Right atrium auricular region (tissue), 2 donors: ENCODE data around the gene ANO6. TPM values are rescaled to one million over a fixed set of nuclear protein-coding genes. Genes with fewer than 3 reads are reported as not detected.

Experiments used
- DNase-seq: peaks from one replicate; pipeline ENCODE4 v3.0.0-alpha.2; 2019; ENCODE audit warnings: low spot score
- H3K27ac ChIP-seq, 2 donors: fragments of 200-600 bp; sonication (generic); 1 replicate in 1 of 2; 2 replicates in 1 of 2; pipeline ENCODE4 v1.5.1; 2016 to 2019
- H3K27me3 ChIP-seq, 2 donors: fragments of 200-600 bp; sonication (generic); one replicate each; pipeline versions ENCODE4 v1.5.1 to v1.6.0; 2017 to 2019
- H3K36me3 ChIP-seq: fragments of 200-600 bp; sonication (generic); one replicate; pipeline ENCODE4 v1.5.1; 2016
- H3K4me1 ChIP-seq, 2 donors: fragments of 200-600 bp; sonication (generic); one replicate each; pipeline versions ENCODE4 v1.5.1 to v1.6.0; 2017 to 2019
- H3K4me3 ChIP-seq, 2 donors: fragments of 200-600 bp; sonication (generic); 1 replicate in 1 of 2; 2 replicates in 1 of 2; pipeline ENCODE4 v1.5.1; 2017 to 2019; ENCODE audit warnings: mild to moderate bottlenecking in 1 of 2, moderate library complexity in 1 of 2
- H3K9me3 ChIP-seq, 2 donors: fragments of 200-600 bp; sonication (generic); one replicate each; pipeline ENCODE4 v1.5.1; 2019
- total RNA-seq, 2 donors: library from RNA; depleted of rRNA; stranded (reverse); fragments of >200 nt; gene quantifications; one replicate each; pipeline ENCODE4 v1.1.0, GENCODE V29; 2016
- TF ChIP-seq, protein P1 (sequence below), 2 donors: fragments of 200-600 bp; sonication (generic); IDR thresholded peaks; one replicate each; pipeline ENCODE4 v1.5.1; 2019; ENCODE audit warnings: antibody characterized with exemption in 2 of 2

ANO6 gene
- total RNA-seq, 2 donors from 2014 or later = 48.1 to 49.5 TPM

DNA sequence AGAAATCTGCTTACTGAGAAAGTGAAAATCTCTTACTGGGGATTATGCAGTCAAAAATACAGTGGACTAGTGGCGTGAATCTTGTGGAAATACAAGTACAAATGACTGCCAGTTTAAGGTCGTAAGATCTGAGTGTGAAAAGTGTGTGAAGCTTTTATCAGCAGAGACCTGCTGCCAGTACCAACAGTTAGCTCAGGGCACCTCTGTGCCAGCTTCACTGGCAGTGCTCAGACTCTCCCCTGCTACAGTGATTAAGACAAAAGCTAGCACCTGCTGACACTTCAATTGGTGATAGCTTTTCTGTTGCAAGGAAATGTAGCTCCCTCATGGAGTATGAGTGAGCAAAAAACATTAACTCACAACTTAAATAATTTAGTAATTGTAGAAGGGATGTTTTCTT lies 185.1 kb downstream of the ANO6 start:
- no peak for DNase-seq
- TF ChIP-seq, protein P1, sequence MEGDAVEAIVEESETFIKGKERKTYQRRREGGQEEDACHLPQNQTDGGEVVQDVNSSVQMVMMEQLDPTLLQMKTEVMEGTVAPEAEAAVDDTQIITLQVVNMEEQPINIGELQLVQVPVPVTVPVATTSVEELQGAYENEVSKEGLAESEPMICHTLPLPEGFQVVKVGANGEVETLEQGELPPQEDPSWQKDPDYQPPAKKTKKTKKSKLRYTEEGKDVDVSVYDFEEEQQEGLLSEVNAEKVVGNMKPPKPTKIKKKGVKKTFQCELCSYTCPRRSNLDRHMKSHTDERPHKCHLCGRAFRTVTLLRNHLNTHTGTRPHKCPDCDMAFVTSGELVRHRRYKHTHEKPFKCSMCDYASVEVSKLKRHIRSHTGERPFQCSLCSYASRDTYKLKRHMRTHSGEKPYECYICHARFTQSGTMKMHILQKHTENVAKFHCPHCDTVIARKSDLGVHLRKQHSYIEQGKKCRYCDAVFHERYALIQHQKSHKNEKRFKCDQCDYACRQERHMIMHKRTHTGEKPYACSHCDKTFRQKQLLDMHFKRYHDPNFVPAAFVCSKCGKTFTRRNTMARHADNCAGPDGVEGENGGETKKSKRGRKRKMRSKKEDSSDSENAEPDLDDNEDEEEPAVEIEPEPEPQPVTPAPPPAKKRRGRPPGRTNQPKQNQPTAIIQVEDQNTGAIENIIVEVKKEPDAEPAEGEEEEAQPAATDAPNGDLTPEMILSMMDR (IDR thresholded peaks at IDR 0.05) = no peak
- no peaks in the 10 kb centered on the region for H3K27me3 ChIP-seq
- peaks cover 0 to 16% of the 10 kb centered on the region in 2 donors for H3K4me1 ChIP-seq
- H3K27ac ChIP-seq = peak overlapping the region in 1 of 2 donors; percentile 31
- peaks cover 18% of the 10 kb centered on the region for H3K36me3 ChIP-seq
- peaks cover 0 to 4% of the 10 kb centered on the region in 2 donors for H3K9me3 ChIP-seq
- no peak overlapping the region for H3K4me3 ChIP-seq

DNA sequence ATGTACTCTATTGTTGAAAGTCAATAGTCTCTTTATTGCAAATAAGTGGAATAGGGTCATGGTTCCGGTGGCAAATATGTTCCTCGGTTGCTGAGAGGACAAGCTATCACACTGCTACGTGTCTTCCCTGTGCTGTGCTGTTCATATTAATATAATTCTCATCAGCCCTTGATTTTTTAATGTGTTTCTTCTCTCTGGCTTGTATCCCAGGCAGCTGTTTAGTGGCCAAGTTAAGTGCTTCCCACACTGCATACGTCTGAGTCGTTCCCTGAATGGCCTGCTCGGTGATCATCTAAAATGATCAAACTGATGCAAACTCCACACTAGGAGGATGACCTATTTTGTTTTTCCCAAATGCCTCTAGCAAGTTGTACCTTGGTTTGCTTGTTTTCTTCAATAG lies 186.4 kb downstream of the ANO6 start:
- Histone ChIP-seq H3K27ac (no peak overlapping the region), H3K27me3 (no peaks in the 10 kb centered on the region), H3K36me3 (peaks cover 18% of the 10 kb centered on the region), H3K4me3 (no peak overlapping the region), H3K9me3 (peaks cover 0 to under 1% of the 10 kb centered on the region in 2 donors), H3K4me1 (peaks cover 0 to 17% of the 10 kb centered on the region in 2 donors)
- TF ChIP-seq, protein P1 (IDR thresholded peaks at IDR 0.05) = no peak
- DNase-seq = no peak

DNA sequence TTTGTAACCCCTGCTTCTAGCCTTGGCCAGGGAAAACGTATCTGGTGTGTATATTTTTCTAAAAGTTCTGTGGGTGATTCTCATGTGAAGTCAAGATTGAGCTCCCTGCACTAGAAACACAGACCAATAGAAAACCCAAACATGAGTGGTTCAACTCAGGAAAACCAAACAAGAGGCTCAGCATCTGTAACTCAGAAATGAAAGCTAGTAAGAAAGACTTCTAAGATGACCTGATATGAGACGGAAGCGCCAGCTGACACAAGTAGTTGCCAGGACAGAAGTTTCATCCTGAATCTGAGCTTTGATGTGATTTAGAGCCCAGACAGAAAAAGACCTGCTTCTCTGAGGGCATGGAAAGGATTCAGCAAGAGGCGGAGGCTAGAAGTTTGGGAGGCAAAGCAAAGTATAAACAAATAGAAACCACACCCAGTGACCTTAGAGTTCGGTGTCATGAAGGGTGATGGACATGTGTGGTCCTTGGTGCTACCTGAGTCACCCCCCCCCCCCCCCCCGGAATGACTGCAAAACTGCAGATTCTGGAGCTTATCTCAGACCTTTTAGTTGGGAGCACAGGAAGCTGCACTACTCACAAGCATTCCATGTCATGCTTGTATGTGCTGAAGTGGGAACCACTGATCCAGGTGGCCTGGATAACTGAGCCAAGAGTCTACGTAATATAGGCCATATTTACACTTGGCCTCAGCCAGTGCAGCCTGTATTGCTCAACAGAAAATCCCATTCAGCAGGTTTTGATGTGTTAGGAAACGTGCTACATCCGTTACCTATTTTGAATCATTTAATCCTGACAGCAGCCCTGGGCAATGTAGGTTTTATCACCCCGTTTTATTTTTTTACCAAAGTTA lies 191.3 kb downstream of the ANO6 start:
- H3K27ac ChIP-seq = no peak overlapping the region
- no peaks in the 10 kb centered on the region for H3K9me3 ChIP-seq

DNA sequence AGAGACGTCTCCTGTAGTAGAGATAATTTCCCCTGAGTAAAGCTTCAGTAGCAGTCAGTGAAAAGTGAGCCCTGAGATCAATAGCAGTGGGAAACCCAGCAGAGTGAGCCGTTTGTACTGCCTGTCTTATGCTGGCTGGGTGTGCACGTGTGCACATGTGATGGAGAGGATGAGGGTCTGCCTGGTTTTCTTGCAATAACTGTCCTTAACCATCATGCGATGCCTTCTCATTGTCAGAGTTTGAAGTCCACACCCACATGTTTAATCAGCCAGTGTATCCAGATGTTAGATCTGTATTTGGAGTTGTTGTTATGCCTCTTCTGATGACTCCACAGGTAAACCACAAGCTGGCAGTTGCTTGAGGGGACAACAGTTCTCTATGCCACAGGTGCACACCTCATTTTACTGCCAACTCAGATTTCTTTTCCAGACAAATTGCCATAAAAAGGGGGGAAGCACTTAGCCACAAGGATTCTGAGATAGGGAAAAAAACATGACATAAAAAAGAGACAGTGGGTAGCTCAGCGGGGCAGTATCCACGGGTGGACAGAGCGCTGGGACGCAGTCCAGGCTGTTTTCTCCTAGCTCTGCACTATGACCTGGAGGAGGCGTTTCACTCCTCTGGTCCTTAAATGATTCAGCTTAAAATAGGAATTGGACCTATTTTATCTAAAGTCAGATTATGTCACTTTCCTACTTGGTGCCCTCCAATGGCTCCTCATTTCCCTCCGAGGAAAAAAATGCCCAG lies 192.3 kb downstream of the ANO6 start:
- no peak overlapping the region for H3K27ac ChIP-seq
- TF ChIP-seq, protein P1 (IDR thresholded peaks at IDR 0.05) = no peak
- H3K36me3 ChIP-seq = peaks cover 73% of the 10 kb centered on the region
- H3K4me3 ChIP-seq = no peak overlapping the region
- no peaks in the 10 kb centered on the region for H3K9me3 ChIP-seq
- H3K4me1 ChIP-seq = peaks cover 0 to 21% of the 10 kb centered on the region in 2 donors
- no peak for DNase-seq
- H3K27me3 ChIP-seq = no peaks in the 10 kb centered on the region

More for the DNA sequence above, 191.3 kb downstream of the ANO6 start:
- no peak overlapping the region for H3K4me3 ChIP-seq
- H3K36me3 ChIP-seq = peaks cover 64% of the 10 kb centered on the region
- DNase-seq = no peak
- peaks cover 0 to 26% of the 10 kb centered on the region in 2 donors for H3K4me1 ChIP-seq
- TF ChIP-seq, protein P1 (IDR thresholded peaks at IDR 0.05) = no peak
- no peaks in the 10 kb centered on the region for H3K27me3 ChIP-seq

DNA sequence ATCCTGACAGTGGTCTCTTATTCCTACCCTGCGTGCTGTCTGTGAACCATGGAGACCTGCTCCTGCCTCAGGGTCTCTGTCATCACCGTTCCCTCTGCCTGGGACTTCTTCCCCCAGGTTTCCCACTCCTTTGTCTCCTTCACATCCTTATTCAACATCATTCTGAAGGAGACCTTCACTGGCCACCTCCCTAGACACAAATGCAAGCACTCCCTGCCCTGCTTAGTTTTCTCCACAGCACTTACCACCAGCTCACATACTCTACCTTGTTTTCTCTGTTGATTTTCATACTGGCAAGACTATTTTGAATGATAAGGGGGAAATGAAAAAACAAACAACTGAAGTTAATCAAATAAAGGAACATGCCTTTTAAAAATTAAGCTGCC lies 192.8 kb downstream of the ANO6 start:
- no peaks in the 10 kb centered on the region for H3K27me3 ChIP-seq
- peaks cover 0 to 21% of the 10 kb centered on the region in 2 donors for H3K4me1 ChIP-seq
- H3K9me3 ChIP-seq = no peaks in the 10 kb centered on the region
- TF ChIP-seq, protein P1 (IDR thresholded peaks at IDR 0.05) = no peak
- peaks cover 69% of the 10 kb centered on the region for H3K36me3 ChIP-seq
- H3K4me3 ChIP-seq = no peak overlapping the region
- H3K27ac ChIP-seq = no peak overlapping the region
- DNase-seq = no peak
